ENCODE measurements around the gene LIN28B.

DNA sequence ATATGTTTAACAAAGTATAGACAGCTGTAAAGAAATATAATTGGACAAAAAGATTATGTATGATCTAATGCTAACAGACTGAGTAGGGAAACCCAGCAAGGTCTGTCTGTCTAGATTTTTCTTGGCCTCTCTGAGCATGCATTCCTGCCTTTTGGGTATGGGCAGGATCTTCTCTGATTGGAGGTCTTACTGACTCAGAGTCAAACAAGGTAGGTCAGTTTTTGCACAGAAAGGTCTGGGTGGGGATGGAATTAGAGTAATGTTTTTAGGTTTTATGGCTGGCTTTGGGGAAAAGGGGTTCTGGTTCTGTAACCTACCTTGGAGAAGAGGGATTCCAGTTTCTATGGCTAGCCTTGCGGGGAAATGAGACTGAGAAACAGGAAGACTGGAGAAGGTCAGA is 65.5 kb downstream of the LIN28B start:
- TF ChIP-seq, protein P1, sequence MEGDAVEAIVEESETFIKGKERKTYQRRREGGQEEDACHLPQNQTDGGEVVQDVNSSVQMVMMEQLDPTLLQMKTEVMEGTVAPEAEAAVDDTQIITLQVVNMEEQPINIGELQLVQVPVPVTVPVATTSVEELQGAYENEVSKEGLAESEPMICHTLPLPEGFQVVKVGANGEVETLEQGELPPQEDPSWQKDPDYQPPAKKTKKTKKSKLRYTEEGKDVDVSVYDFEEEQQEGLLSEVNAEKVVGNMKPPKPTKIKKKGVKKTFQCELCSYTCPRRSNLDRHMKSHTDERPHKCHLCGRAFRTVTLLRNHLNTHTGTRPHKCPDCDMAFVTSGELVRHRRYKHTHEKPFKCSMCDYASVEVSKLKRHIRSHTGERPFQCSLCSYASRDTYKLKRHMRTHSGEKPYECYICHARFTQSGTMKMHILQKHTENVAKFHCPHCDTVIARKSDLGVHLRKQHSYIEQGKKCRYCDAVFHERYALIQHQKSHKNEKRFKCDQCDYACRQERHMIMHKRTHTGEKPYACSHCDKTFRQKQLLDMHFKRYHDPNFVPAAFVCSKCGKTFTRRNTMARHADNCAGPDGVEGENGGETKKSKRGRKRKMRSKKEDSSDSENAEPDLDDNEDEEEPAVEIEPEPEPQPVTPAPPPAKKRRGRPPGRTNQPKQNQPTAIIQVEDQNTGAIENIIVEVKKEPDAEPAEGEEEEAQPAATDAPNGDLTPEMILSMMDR (IDR thresholded peaks at IDR 0.05): no peak
- no peak for TF ChIP-seq ZFX (IDR thresholded peaks at IDR 0.05; ENCODE audit: borderline replicate concordance)
